Measurements from ENCODE around the gene DOP1A. TPM values are rescaled to one million over a fixed set of nuclear protein-coding genes. Genes with fewer than 3 reads are reported as not detected.

The DOP1A gene
- 5.4 and 16.3 TPM in 2 replicates for total RNA-seq

GRCh38 chr6:83067448-83068439 lies at the start of gene DOP1A:
DOP1A (plus strand) TSS chr6:83067671; CDS start chr6:83096978, 29,307 bp downstream.

DNA sequence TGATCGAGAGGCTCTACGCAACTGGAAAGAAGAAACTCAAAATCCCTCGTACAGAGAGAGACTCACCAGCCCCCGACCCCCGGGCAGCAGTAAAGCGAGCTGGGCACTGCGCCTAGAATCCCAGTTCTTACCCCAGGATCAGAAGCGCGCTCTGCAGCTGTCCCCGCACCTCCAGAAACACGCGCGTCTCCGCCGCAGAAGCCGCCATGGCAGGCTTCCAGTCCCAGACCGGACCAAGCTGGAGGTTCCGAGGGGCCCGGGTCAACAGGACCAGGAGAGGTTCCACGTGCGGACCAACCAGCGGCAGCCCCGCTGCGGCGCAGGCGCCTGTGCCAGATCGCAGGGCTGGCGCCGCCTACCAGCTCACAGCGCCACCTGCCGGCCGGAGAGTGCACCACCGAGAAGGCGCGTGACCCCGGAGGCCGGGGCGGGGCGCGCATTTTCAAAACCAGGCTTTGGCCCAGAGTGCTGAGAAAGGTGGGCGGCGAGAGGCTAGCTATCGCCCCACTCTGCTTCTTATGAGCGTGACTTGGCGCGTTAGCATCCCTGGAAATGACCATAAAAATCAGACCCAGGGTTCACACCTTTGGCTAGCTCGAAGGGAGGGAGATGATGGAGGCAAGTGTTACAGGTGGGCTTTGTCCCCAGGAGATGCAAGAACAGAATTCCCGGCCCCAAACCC lies 1.8 kb upstream of the DOP1A start, which contains the start of gene UBE3D:
Gene UBE3D, minus strand, starts transcription at position 331 of the 682 bp plus-strand sequence. Its CDS starts 123 bp downstream, at position 208.

GRCh38 chr6:83192871-83193746 lies 125.6 kb downstream of the DOP1A start, which contains the start of the genes PGM3 and RWDD2A:
PGM3 (minus strand) TSS chr6:83193265; CDS start chr6:83191012, 2,253 bp downstream.
RWDD2A (plus strand) TSS chr6:83193357; CDS start chr6:83194452, 1,095 bp downstream.

Other genes with a start within 250 kb of the DOP1A start
- gene UBE3D, start 1.8 kb upstream of the DOP1A start, total RNA-seq: 5.9 and 8.6 TPM in 2 replicates
- 18.1 and 59.5 TPM in 2 replicates for gene PGM3, start 125.6 kb downstream of the DOP1A start, total RNA-seq
- gene RWDD2A, start 125.7 kb downstream of the DOP1A start, total RNA-seq: 2.5 and 6.2 TPM in 2 replicates